Endothelial cell (in vitro differentiated cells): ENCODE results near the gene SETDB1. TPM values are rescaled to one million over a fixed set of nuclear protein-coding genes. Genes with fewer than 3 reads are reported as not detected.

Experiments used
- DNase-seq: peaks from one replicate; pipeline ENCODE4 v3.0.0; 2021; ENCODE audit warnings: low spot score
- H3K27ac Mint-ChIP-seq: one replicate; pipeline ENCODE4 v1.8.0; 2021; ENCODE audit warnings: mixed read lengths, inconsistent platforms; ENCODE audit not compliant: unreplicated experiment
- H3K27me3 Mint-ChIP-seq: one replicate; pipeline ENCODE4 v1.8.0; 2021; ENCODE audit warnings: mild to moderate bottlenecking, moderate library complexity, mixed read lengths, inconsistent platforms; ENCODE audit not compliant: unreplicated experiment
- H3K36me3 Mint-ChIP-seq: one replicate; pipeline ENCODE4 v1.8.0; 2021; ENCODE audit warnings: mild to moderate bottlenecking, low read depth, mixed read lengths, inconsistent platforms; ENCODE audit not compliant: unreplicated experiment
- H3K4me1 Mint-ChIP-seq: one replicate; pipeline ENCODE4 v1.8.0; 2021; ENCODE audit warnings: mild to moderate bottlenecking, mixed read lengths, inconsistent platforms; ENCODE audit not compliant: unreplicated experiment
- H3K4me3 Mint-ChIP-seq: one replicate; pipeline ENCODE4 v1.8.0; 2021; ENCODE audit warnings: mild to moderate bottlenecking, mixed read lengths, inconsistent platforms; ENCODE audit not compliant: unreplicated experiment
- H3K9me3 Mint-ChIP-seq: one replicate; pipeline ENCODE4 v1.8.0; 2021; ENCODE audit warnings: mixed read lengths, inconsistent platforms; ENCODE audit not compliant: unreplicated experiment
- CTCF ChIP-seq: fragments of 200-600 bp; sonication (generic); IDR thresholded peaks from one replicate; pipeline ENCODE4 v1.5.0; 2021; ENCODE audit warnings: antibody characterized with exemption; ENCODE audit not compliant: unreplicated experiment
- total RNA-seq: library from RNA; stranded (reverse); fragmentation: NEBNext Ultra II Directional; extraction: Animal tissue kit (Norgen Biotek cat#: 25700); gene quantifications from one replicate; pipeline ENCODE4 v1.2.1, GENCODE V29; 2021; ENCODE audit not compliant: unreplicated experiment

SETDB1 gene
- total RNA-seq, 1 donor from 2014 or later = 50.6 TPM

- TF ChIP-seq CTCF = no peak
- Mint-ChIP-seq H3K36me3 (no peaks in the 10 kb centered on the region), H3K4me3 (no peak overlapping the region), H3K27me3 (no peaks in the 10 kb centered on the region), H3K4me1 (no peaks in the 10 kb centered on the region), H3K27ac (no peak overlapping the region), H3K9me3 (no peaks in the 10 kb centered on the region)
- no peak for DNase-seq
Measured at GRCh38 chr1:150902751-150903150, 23.4 kb upstream of the SETDB1 start.

GRCh38 chr1:150905301-150905700 lies 20.9 kb upstream of the SETDB1 start:
- Mint-ChIP-seq H3K27ac (no peak overlapping the region), H3K27me3 (no peaks in the 10 kb centered on the region), H3K4me3 (no peak overlapping the region), H3K36me3 (no peaks in the 10 kb centered on the region), H3K4me1 (no peaks in the 10 kb centered on the region), H3K9me3 (no peaks in the 10 kb centered on the region)
- TF ChIP-seq CTCF = no peak
- no peak for DNase-seq

GRCh38 chr1:150906329-150906728 lies 19.8 kb upstream of the SETDB1 start:
- no peaks in the 10 kb centered on the region for H3K4me1 Mint-ChIP-seq
- H3K9me3 Mint-ChIP-seq = no peaks in the 10 kb centered on the region
- no peaks in the 10 kb centered on the region for H3K36me3 Mint-ChIP-seq
- no peak for TF ChIP-seq CTCF
- no peaks in the 10 kb centered on the region for H3K27me3 Mint-ChIP-seq
- DNase-seq = no peak
- H3K4me3 Mint-ChIP-seq = no peak overlapping the region
- H3K27ac Mint-ChIP-seq = no peak overlapping the region

GRCh38 chr1:150906813-150907212 lies 19.4 kb upstream of the SETDB1 start:
- H3K27me3 Mint-ChIP-seq = no peaks in the 10 kb centered on the region

More at GRCh38 chr1:150906813-150907212, 19.4 kb upstream of the SETDB1 start:
- no peak for DNase-seq
- H3K36me3 Mint-ChIP-seq = no peaks in the 10 kb centered on the region
- no peak overlapping the region for H3K4me3 Mint-ChIP-seq
- no peaks in the 10 kb centered on the region for H3K4me1 Mint-ChIP-seq
- TF ChIP-seq CTCF = no peak
- H3K9me3 Mint-ChIP-seq = no peaks in the 10 kb centered on the region
- no peak overlapping the region for H3K27ac Mint-ChIP-seq
